Measurements from ENCODE around the gene CREBBP.

The CREBBP gene

DNA sequence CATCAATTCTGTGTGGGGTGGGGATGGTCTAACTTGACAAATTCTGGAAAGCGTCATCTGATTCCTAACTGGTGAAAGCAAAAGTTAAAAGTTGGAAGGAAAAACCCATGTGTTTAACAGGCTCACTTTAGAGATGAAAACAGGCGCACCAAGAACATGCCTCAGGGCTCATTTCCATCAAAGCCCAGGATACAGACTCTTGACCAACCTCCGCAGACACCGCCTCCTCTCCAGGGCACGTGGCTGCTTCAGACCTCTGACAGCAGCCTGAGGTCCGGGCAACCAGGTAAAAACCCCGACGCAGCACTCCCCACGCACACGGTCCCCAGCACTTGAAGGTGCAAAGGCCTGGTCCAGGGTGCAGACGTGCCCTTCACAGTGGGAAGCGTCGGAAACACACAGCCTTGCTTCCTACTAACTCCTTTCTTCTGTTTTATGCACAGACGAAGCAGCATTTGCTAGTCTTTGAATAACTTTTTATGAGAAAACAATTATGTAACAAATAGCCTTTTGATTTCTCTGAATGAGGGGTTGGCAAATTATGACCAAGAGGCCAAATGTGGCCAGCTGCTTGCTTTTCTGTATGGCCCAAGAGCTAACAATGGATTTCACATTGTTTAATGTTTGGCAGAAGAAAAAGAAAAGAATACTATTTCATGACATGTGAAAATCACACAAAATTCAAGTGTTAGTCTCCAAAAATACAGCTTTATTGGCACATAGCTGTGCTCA lies 119.0 kb downstream of the CREBBP start:
- no peak for DNase-seq

DNA sequence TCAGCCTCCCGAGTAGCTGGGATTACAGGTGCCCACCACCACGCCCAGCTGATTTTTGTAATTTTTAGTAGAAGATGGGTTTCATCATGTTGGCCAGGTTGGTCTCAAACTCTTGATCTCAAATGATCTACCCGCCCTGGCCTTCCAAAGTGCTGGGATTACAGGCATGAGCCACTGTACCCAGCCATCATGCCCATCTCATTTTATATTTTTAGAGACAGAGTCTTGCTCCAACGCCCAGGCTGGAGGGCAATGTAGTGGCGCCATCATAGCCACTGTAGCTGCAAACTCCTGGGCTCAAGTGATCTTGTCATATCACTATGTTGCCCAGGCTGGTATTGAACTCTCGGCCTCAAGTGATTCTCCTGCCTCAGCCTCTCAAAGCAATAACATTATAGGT lies 120.0 kb downstream of the CREBBP start:
- DNase-seq = no peak

DNA sequence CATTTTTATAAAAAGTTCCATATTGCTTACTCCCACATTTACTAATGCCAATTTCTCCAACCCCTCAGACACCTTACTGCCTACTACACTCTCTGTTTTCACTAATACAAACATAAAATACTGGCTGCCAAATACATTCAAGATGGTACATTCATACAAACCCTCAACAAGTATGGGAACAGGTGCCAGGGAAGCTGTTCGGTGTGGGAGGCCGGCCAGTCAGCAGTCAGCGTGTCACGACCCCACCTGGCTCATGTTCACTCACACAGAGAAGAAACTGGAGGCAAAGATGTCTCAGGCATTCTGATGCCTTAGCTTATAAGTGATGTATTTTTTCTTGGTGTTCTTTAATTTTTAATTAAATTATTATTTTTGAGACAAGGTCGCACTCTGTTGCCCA lies 120.8 kb downstream of the CREBBP start:
- peak; percentile 25 for DNase-seq

DNA sequence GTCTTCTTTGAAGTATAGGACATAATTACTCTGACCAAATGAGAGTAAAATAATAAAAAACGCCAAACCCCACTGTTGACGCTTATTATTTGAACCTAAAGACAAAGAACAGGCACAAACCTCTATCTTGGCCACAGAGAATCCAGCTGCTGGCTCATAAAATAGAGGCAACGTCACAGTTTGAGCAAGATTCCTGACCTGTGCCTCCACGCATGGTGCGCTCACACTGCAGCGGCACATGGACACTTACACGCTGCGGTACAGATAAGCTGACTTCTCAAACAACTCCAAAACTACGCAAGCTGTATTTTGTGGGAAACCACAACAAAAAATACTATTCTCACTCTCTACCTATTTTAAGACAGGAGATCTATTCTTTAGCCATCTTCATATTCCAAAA lies 124.4 kb downstream of the CREBBP start:
- peak; percentile 37 for DNase-seq

DNA sequence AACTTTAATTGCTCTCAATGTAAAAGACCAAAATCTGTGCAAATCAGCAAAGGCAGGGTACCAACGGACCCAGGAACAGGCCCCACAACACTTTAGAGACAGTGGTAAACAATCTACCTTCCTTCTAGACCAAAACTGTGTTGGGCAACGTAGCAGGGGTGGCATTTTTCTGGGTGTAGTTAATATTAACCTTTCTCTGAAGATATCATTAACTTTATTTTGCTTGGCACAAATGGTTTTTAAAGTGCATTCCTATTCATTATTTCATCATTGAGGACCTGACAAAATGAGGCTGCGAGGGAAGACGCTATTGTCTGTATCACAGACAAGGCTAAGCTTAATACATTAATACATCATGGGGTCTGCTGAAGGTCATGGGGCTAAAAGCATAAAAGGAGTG lies 125.3 kb downstream of the CREBBP start:
- DNase-seq = peak; percentile 31

DNA sequence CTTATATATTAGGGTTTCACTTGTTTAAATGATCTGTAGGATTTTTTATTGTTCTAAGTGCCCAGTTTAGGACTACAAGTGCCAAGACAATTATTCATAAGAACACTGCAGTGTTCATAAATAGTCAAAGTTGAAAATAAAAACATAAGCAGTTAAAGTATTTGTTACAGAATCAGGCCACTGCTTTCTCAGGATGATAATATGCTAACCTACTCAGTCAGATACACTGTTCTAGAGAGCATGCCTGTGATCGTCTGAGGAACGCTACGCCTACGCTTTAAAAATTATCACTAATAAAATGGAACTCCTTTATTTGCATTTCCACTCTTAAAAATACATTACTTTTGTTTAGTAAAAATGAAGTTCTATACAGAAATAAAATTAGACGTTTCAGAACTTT lies 125.7 kb downstream of the CREBBP start:
- no peak for DNase-seq

DNA sequence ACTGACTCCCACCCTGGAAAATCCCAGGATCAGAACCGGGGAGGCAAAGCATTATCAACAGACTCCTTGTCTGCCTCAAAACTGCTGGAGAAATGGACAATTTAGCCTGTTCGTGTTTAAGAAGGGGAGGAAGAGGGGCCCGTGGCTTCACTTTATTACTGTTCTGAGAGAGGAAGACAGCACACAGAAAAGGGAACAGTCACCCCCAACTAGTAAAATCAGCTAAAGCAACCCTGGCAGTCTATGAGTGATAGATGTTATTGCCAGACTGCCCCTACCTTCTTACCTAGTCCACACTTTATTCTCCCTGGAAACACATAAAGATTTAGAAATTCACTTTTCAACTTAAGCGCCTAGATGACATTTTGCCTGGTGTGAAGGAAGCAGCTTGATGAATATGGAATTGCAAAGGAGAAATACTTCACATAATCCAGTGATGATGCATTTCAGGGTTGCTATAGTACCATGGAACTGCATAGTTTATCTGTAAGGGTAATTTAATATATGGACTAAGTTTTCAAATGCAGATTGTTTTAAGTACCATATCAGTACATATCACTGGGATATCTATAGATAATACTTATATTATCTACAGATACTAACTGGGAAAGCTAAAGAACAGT lies 126.3 kb downstream of the CREBBP start:
- peak; percentile 42 for DNase-seq

DNA sequence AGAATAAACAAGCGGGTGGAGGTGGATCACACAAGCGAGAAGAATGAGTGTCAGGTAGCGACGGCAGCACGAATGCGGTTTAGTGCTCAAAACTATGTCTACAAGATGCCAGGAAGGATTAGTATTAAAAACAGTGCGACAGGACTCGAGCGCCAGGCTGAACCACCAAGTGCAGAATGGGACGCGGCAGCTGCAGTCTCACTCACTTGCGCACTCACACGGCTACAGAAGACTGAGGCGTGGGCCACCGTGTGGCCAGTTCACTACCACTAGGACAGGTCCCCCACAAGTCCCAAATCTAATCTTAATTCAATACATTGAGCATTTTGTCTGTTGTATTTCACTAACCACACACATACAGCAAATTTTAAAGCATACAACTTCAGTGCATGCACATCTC lies 127.5 kb downstream of the CREBBP start:
- DNase-seq = peak; percentile 30

DNA sequence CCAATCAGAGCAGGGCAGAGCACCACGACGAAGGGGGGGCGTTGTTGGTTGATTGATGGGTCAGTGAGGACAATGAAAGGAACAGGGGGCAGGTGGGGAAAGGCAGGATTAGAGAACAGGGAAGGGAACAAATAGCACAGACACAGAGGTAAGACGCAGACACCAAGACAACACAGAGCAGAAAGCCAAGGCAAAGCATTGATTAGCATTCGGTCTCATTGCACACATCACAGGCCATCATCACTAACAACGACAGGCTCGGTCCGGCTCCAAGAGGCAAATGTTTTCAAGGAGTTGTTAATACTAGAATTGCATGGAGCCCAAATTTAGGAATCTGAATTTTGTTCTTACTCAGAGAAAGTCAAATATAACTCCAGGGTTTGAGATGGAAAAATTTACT lies 128.6 kb downstream of the CREBBP start:
- no peak for DNase-seq

DNA sequence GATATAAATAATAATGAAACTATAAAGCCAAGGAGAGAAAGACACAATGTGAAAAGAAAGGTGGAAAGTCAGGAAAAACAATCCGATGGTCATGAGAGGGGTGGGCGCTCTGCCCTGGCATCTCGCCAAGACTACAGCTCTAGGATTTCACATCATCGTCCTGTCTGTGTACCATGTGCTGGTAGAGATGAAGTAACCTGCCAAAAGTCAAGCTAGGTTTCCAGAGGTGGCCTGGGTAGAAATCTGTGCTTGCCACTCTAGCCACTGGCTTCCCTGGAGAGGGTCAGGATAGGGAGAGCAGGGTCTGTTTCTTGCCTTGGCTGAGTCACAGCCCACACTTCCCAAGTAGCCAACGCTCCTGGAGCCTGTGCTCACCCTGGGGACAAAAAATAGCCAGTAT lies 132.2 kb downstream of the CREBBP start:
- DNase-seq = peak; percentile 51

DNA sequence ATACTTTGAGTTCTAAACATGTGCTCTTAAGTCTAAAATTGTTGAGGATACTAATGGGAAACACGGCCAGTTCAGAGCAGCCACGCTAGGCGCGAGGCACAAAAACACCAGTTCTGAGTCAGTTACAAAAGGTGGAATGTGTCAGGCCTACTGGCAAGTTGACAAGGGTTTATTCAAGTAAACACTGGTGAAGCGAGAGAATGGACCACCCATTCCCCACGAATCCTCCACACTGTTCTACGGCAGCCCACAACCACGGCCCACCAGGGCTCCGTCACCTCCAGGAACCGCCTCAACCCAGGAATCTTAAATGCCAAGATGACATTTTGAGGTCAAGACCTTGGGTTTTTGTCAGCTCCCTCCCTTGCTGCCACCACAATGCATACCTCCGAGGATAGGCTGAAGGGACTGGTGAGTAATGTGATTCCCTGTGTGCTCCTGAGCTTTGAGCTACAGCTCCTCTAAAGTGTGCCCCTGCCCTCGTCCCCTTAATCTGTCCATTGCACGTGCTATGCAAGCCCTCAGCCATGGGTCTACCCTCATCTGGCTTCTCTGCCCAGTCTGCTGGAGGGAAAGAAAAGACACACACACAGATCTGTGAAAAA lies 134.7 kb downstream of the CREBBP start:
- DNase-seq = no peak

DNA sequence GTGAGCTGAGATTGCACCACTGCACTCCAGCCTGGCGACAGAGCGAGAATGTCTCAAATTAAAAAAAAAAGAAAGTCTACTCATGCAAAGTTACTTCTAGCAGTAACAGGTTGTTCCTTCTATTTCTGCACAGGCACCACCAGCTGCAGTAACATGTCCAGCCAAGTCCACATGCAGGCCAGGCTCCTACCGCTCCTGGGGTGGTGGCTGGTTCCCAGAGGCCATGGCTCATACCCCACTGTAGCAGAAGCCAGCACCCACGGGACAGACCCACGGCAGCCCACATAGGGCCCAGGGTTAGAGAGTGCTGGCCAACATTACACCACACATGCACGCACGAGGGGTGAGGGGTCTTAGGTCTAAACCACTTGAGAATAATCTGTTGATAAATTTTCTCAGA lies 136.5 kb downstream of the CREBBP start:
- no peak for DNase-seq

DNA sequence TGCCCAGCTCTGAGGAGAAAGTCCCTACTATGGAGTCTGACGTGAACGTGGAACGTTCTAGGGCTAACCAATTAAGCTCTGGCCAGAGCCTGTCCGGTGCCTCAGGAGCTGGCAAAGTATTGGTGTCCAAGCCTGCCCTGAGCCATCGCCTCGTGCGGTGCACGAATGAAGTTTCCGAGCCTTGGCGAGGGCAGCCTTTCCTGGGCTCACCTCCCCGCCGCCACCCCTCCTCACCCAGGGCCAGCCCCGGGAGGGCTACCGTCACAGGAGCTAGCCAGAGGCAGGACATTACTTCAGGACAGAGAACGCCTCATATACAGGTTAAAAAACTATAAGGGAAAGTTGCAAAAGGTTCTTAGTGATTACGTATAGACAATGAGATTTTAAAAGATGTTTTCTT lies 139.6 kb downstream of the CREBBP start:
- DNase-seq = no peak

DNA sequence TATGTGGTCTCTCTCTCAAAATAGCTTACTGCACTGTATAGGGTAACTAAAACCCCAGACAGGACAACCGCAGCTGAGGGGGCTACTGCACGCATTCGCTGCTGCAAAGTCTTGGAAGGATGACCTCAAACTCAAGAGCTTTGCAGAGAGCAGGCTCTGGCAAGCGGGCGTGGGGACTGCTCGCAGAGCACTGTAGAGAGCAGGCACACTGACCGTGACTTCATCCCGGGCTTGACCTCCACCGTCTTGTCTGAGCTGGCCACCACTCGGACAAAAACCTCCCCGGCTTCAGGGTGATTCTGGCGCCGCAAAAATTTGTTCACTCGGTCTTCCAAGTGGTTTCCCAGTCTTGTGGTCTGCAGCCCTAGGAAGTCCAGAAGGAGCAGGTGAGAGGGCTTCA lies 140.3 kb downstream of the CREBBP start:
- DNase-seq = no peak

DNA sequence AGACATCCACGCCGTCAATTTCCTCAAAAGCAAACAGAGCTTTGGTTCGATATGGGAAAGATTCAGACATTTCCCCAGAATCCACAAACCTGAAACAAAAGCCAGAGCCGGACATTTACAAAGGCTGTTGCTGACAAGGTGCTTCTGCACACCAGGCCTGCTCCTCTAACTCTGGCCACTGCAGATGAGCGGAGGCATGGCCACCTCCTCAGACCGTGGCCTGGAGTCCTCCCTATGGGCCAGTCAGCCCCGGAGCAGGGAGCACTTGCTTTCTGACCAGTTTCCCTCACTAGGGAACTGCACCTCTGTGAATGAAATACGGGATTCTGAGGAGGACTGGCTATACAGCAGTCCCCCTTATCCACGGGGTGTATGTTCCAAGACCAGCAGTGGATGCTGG lies 140.9 kb downstream of the CREBBP start:
- DNase-seq = no peak

DNA sequence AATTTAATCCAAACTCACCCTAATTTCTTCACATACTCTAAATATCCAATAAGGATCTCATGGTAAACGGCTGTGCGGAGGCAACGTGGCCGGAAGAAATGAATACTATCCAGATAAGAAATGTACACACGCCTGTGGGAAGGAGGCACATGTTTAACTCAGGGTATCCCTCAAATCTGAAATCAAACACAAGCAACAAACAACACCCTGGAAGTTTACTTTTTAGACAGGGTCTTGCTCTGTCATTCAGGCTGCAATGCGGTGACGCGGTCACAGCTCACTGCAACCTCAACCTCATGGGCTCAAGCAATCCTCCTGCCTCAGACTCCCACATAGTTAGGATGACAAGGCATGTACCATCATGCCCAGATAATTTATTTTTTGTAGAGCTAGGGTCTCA lies 142.0 kb downstream of the CREBBP start:
- DNase-seq = no peak

DNA sequence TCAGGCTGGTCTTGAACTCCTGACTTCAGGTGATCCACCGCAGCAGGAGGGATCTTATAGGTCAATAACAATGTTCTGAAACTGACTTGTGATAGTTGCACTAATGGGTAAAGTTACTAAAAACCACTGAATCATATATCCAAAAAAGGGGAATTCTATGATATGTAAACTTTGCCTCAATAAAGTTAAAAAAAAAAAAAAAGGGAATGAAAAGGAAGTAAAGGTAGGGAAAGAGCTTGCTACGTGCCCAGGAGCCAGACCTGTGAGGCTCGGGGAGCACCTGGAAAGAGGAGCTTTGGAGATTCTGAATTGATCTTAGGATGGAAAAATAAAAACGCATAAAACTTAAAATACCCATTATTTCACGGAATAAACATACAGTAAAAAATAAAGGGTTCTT lies 142.4 kb downstream of the CREBBP start:
- DNase-seq = no peak

DNA sequence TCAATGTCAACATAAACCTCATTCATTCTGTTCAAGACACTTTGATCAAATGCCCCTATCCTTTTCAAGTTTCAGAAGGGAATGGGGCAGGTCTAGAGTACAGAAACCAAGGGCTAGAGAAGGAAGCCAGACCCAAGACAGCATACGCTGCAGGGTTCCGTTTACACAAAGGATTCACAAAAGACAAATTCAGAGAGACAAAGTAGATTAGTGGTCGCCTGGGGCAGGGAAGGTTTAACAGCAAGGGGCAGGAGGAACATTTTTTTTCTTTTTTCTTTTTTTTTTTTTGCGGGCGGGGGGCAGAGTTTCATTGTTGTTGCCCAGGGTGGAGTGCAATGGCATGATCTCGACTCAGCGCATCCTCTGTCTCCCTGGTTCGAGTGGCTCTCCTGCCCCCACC lies 143.3 kb downstream of the CREBBP start:
- no peak for DNase-seq

DNA sequence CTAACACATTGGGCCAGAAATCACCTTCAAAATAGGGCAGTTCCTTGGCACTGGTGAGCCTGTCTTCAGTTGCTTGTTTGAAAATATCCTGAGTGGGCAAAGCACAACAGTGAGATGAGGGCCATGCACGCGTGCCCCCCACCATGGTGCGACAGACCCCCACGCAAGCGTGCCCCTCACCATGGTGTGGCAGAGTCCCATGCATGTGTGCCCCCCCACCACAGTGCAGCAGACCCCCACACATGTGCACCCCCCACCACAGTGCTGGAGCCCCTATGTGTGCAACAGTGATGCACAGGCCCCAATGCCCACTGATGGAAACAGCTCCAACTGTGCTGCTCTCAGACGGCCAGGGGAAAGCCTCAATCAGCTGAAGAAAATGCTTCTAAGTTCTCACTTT lies 144.4 kb downstream of the CREBBP start:
- no peak for DNase-seq

DNA sequence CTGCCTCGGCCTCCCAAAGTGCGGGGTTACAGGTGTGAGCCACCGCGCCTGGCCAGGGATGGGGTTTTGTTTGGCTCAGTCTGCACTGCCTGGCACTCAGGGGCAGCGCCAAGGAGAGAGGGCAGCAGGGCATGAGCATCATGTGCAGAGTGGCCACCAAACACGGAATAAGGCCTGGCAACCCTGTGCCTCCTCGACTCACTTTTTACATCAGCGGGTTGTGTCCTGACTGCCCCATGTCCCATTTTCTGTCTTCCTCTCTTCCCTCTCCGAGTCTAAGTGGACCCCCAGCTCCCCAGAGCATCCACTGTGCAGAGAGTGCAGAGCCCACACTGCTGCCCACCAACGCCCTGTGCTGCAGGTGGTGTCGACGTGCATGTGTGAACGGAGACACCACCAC lies 145.0 kb downstream of the CREBBP start:
- no peak for DNase-seq

DNA sequence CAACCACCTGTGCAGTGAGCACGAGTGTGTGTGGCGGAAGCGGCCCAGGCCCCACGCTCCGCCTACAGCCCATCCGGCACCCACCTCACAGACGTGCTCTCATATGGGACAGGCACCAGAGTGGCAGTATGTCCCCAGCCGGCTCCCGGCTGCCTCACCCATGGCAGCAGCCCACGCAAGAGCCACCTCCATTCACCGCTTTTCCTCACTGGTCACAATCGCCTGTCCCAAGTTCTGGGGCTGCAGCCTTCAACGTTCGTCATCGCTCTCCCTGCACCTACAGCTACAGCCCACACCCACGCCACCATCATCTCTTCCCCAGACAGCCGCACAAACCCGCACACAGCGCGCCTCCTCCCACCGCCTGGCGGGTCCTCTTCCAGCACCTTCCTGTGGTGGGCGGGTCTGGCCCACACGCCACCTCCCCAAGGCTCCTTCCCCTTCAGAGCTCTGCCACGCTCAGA lies 145.7 kb downstream of the CREBBP start:
- no peak for DNase-seq

DNA sequence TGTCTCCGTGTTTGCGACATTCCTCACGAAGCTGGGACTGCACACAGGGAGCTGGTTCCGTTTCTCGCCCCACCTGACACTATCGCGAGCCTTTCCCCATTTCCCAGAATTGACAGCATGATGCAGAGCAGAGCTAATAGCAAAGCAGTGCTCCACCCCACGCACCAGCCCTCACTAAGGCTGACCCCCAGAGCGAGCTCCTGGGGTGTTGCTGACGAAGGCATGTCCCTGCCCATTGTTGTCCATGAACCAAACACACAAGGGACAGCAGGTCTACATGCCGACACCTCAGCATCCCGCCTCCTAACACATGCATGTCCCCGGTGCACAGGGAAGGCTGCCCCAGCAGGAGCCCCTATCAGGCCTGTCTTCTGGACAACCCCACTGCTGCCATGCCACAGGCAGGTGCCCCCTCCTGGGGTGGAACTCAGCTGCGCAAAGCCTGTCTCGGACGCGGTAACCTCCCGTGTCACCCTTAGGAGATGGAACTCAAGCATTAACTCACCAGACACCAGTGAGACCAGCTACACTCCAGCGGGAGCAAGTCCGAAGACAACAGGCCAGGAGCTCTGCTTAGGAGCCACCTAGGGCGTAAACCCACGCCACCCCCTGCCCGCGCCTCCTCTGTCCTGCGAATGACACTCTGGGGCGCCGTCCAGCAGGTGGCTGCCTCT lies 146.3 kb downstream of the CREBBP start:
- no peak for DNase-seq

DNA sequence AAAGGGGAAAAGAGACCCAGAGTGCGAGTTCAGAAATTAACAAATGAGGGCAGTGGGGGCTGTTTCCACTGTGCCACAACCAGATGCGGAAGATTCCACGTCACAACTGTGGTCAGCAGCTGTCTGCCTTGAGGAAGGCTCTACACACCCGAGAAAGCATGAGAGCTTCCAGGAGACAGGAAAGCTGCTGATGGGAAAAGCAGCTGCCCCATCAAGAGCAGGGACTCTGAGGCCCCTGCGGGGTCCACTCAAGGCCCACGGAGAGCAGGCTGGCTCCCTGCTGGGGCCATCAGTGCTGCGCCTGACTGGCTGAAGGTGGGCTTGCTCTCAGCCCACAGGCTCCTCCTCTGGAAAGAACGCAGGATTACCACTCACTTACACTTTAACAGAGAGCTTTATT lies 148.3 kb downstream of the CREBBP start:
- DNase-seq = no peak

Measured in activated effector memory CD4-positive, alpha-beta T cell treated with anti-CD3 and anti-CD28 coated beads, Interleukin-2, amount 50 U/mL, for 16 hours (primary cell).